GM12874 (cell line): ENCODE measurements around the gene CBLB.

Source experiments
- TF ChIP-seq, protein P1 (sequence below): IDR thresholded peaks from 2 replicates; pipeline ENCODE4 v1.5.1; 2011; ENCODE audit warnings: low read depth, mild to moderate bottlenecking, control low read depth, low read length, moderate library complexity; ENCODE audit not compliant: insufficient read depth

The CBLB gene

DNA sequence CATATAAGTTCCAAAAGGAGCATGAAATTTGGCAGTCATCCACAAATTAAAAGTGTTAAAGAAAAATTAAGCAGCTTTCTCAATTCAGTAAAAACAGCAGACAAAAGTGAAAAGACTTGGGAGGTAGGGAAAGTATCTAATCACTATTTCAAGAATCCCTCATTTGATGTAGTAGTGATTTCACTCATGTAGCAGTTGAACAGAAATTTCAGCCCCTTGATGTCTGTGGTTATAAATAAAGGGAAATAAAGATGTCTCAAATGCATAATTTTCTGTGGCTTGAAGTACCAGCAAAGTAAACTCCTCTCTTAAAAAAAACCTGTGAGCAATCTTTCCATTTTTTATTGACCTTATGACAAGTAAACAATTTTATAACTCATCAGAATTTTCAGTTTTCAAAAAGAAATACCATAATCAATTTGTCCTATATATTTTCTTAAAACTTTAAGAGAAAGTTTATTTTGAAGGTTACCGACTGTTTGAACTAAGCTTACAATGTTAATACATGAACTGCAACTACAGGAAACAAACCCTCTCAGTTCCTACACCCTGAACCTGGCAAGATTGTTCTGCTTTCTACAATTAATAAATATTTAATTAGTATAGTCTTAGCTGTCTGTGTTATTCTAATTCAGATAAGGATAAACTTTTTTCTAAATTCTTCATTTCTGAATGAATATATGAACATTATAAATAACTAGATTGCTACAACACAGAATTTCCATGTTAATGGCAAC, 94.2 kb downstream of the CBLB start:
- TF ChIP-seq, protein P1, sequence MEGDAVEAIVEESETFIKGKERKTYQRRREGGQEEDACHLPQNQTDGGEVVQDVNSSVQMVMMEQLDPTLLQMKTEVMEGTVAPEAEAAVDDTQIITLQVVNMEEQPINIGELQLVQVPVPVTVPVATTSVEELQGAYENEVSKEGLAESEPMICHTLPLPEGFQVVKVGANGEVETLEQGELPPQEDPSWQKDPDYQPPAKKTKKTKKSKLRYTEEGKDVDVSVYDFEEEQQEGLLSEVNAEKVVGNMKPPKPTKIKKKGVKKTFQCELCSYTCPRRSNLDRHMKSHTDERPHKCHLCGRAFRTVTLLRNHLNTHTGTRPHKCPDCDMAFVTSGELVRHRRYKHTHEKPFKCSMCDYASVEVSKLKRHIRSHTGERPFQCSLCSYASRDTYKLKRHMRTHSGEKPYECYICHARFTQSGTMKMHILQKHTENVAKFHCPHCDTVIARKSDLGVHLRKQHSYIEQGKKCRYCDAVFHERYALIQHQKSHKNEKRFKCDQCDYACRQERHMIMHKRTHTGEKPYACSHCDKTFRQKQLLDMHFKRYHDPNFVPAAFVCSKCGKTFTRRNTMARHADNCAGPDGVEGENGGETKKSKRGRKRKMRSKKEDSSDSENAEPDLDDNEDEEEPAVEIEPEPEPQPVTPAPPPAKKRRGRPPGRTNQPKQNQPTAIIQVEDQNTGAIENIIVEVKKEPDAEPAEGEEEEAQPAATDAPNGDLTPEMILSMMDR, result no peak

DNA sequence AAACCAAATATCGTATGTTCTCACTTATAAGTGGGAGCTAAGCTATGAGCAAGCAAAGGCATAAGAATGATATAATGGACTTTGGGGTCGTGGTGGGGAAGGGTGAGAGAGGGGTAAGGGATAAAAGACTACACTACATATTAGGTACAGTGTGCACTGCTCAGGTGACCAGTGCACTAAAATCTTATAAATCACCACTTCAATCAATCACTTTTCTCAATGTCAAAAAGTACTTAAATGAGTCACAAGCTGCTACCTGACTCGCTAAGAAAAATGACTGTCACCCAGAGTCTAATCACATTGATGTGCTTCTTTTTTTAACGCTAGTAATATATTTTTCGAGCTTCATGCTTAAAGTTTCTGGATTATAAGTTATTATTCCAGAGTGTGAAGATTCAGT, 95.5 kb downstream of the CBLB start:
- TF ChIP-seq, protein P1, result no peak

DNA sequence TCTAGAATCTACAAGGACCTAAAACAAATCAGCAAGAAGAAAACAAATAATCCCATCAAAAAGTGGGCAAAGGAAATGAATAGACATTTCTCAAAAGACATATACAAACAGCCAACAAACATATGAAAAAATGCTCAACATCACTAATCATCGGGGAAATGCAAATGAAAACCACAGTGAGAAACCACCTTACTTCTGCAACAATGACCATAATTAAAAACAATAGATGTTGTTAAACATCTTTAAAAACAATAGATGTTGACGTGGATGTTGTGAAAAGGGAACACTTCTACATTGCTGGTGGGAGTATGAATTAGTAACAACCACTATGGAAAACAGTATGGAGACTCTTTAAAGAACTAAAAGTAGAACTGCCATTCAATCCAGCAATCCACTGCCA, 96.2 kb downstream of the CBLB start:
- TF ChIP-seq, protein P1, result no peak

DNA sequence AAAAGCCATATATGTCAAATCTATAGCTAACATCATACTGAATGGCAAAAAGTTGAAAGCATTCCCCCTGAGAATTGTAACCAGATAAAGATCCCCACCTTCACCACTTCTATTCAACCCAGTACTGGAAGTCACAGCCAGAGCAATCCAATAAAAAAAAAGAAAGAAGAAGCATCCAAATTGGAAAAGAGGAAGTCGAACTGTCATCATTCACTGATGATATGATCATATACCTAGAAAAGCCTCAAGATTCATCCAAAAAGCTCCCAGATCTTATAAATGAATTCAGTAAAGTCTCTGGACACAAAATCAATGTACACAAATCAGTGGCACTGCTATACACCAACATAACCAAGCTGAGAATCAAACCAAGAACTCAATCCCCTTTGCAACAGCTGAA, 97.4 kb downstream of the CBLB start:
- TF ChIP-seq, protein P1, result no peak

DNA sequence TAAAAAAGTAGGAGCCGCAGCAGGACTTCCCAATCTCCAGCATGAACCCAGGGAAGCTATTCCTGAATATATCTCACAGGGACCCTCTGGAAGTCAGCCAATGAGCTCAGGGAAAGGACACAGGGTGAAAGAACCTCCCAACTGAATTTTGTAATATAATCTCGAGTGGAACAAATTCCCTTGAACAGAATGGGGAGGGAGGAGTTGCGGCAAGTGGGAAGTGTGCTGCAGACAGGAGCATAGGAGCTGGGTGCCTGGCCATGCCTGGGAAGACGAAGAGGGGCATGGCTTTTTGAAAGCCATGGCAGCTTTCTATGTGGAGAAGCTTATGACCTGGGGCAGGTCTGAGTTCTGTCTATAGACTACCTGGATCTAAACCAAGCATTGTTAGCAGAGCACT, 98.4 kb downstream of the CBLB start:
- TF ChIP-seq, protein P1, result no peak

DNA sequence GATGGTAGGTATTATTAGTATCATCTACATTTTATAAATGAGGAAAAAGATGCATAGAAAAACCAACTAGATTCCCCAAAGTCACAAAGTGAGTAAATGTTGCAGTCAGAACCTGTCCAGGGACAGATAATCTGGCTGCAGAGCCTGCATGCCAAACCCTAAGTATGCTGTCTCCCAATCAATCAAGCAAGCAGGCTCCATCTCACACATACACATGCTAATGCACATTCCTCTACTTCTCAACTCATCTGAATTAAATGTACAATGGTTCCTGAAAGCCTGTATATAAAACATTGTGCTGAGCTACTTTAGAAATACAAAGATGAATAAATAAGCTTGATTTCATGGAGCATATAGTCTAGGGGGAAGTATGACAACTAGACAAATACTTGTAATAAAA, 101.0 kb downstream of the CBLB start:
- TF ChIP-seq, protein P1, result no peak

DNA sequence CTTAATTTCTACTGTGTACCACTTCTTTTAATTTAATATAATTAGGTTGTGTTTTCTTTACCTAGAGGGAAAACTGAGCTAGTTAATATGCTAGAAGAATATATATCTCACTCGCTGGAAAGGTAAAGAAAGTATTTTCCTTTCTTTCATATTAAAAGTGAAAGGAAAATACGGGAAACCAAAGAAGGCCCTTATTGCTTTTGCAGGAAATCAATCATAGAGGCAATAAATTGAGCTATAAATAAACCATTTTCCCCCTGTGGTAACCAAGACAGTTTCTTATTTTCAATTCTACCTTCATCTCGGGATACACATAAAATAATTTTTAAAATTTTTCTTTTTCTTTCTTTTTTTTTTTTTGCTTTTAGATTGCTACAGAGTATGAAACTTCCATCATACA, 101.6 kb downstream of the CBLB start:
- TF ChIP-seq, protein P1, result no peak

DNA sequence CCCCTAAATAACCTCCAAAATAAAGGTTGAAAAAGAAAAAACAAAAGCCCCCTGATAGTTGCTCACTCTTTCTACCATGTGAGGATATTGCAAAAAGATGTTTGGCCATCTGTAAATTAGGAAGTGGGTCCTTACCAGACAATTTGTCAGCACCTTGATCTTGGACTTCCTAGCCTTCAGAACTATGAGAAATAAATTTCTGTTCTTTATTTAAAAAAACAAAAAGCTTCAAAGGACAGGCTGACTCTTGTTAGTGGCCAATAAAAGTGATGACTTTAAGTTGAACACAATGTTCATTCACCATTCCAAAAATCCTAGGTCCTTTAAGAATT, 103.5 kb downstream of the CBLB start:
- TF ChIP-seq, protein P1, result no peak
